ENCODE results near the gene DTX3.
"Not testable (repeated sequence)": the region's sequence is repeated elsewhere in the genome, so short reads cannot be mapped to it uniquely, and the experiment has no call there.

Gene DTX3

GRCh38 chr12:57607958-57608663, 3.5 kb downstream of the DTX3 start:
- DNase-seq: no peak

GRCh38 chr12:57609101-57609780, 4.6 kb downstream of the DTX3 start:
- DNase-seq: no peak

- no peak for DNase-seq
Measured at GRCh38 chr12:57609781-57610553, 5.3 kb downstream of the DTX3 start.

- DNase-seq: no peak
Measured at GRCh38 chr12:57610554-57611107, 6.0 kb downstream of the DTX3 start.

GRCh38 chr12:57611108-57611826, 6.6 kb downstream of the DTX3 start, which contains the start of gene ARHGEF25:
TSS of gene ARHGEF25 (plus strand) at chr12:57611435. CDS start at chr12:57611895, 460 bp downstream.
- peak; percentile 54 for DNase-seq

- no peak for DNase-seq
Measured at GRCh38 chr12:57611827-57612710, 7.4 kb downstream of the DTX3 start.

GRCh38 chr12:57612711-57613426, 8.2 kb downstream of the DTX3 start:
- DNase-seq: no peak

- no peak for DNase-seq
Measured at GRCh38 chr12:57613427-57614109, 8.9 kb downstream of the DTX3 start.

GRCh38 chr12:57614178-57614947, 9.7 kb downstream of the DTX3 start:
- no peak for DNase-seq

GRCh38 chr12:57614948-57615500, 10.4 kb downstream of the DTX3 start:
- no peak for DNase-seq

GRCh38 chr12:57615637-57616036, 11.0 kb downstream of the DTX3 start:
- no peak for DNase-seq

GRCh38 chr12:57616383-57617101, 11.9 kb downstream of the DTX3 start:
- DNase-seq: no peak

GRCh38 chr12:57617942-57618341, 13.3 kb downstream of the DTX3 start:
- DNase-seq: no peak

- not testable (repeated sequence) for DNase-seq
Measured at GRCh38 chr12:57618431-57618830, 13.8 kb downstream of the DTX3 start.

GRCh38 chr12:57618966-57619433, 14.4 kb downstream of the DTX3 start:
- no peak for DNase-seq

- DNase-seq: no peak
Measured at GRCh38 chr12:57619434-57620244, 15.0 kb downstream of the DTX3 start.

GRCh38 chr12:57620245-57620935, 15.8 kb downstream of the DTX3 start:
- DNase-seq: no peak

Data from stimulated activated CD4-positive, alpha-beta T cell treated with anti-CD3 and anti-CD28 coated beads, Interleukin-12 subunit alpha, Interleukin-12 subunit beta, amount 100 ng/mL, for 4 hours (primary cell).